Activated gamma-delta T cell treated with Interleukin-2 at 50 U/mL for 16 hours (primary cell): ENCODE data around the gene ZNF202.
"Not testable (repeated sequence)": the region's sequence is repeated elsewhere in the genome, so short reads cannot be mapped to it uniquely, and the experiment has no call there.

Source experiments
- DNase-seq: peaks from one replicate; pipeline ENCODE4 v3.0.0-alpha.2; 2020

The ZNF202 gene

GRCh38 chr11:123741159-123742030 is at the start of gene ZNF202:
Gene ZNF202, minus strand, starts transcription at chr11:123741660. Its CDS starts 10,772 bp downstream, at chr11:123730888.
- peak; percentile 89 for DNase-seq

GRCh38 chr11:123783536-123783935 is 42.1 kb upstream of the ZNF202 start:
- no peak for DNase-seq

DNA sequence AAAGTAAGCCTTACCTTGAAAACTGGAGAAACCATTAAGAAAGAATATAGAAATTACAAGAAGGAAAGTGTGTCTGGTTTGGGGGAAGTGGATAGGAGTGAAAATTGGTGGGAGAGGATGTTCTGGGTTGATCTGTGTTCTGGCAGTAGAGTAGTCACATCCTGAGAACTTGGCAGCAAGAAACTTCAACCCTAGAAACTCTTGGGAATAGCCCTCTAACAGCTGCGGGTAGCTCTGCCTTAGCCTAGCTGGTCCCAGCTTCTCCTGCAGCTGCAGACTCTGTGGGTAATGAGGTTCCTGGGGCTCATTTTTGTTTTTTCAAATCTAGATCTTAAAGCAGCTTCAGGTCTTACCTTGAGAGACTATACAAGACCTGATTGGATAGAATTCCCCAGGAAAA is 37.1 kb upstream of the ZNF202 start:
- DNase-seq, result no peak

GRCh38 chr11:123775715-123776549 is 34.5 kb upstream of the ZNF202 start:
- no peak for DNase-seq

GRCh38 chr11:123775289-123775688 is 33.8 kb upstream of the ZNF202 start:
- DNase-seq, result no peak

GRCh38 chr11:123773959-123774358 is 32.5 kb upstream of the ZNF202 start:
- DNase-seq, result no peak

GRCh38 chr11:123773026-123773425 is 31.6 kb upstream of the ZNF202 start:
- no peak for DNase-seq

GRCh38 chr11:123771664-123772063 is 30.2 kb upstream of the ZNF202 start:
- DNase-seq, result no peak

DNA sequence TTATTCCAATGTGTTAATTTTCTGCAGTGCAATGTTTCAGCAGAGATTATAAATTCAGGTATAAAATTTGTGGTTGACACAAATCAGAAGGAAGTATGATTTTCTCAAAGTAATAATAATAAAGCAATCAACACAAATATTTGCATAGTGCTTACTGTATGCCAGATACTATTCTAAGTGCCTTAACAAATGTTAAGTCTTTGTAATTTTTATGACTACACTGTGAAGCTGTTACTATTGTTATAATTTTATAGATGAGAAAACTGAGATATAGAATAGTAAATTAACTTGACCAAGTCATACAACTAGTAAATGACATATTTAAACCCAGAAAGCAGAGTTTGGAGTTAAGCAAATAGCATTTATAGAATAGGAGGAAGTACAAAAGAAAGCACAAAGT is 29.3 kb upstream of the ZNF202 start:
- DNase-seq, result no peak

DNA sequence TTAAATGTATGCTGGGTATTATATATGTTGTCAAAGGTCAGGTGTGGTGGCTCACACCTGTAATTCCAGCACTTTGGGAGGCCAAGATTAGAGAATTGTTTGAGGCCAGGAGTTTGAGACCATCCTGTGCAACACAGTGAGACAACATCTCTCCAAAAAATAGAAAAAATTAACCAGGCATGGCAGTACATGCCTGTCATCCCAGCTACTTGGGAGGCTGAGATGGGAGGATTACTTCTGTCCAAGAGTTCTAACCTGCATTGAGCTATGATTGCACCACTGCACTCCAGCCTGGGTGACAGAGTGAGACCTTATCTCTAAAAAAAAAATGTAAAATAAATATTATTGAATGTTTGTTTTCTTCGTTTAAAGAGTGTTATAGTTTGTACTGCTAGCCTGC is 24.1 kb upstream of the ZNF202 start:
- no peak for DNase-seq

- DNase-seq, result no peak
Measured at GRCh38 chr11:123762422-123762821, 21.0 kb upstream of the ZNF202 start.

- DNase-seq, result no peak
Measured at GRCh38 chr11:123760894-123761293, 19.4 kb upstream of the ZNF202 start.

DNA sequence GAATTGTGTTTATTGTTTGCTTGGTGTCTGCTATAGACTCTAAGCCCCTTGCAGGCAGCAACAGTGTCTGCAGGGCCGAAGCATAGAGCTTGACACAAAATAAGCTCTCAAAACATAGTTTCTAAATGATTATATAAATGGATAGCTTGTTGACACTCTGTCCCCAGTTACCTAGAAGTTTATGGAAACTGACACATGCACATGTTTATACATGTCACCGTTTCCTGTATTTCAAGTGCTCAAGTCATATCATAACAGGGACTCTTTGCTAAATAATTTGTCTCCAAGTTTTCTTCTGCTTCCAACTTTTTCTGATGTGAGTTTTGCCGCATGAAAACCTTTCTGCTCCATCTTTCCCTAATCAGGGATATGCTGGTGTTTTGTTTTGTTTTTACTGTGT is 16.5 kb upstream of the ZNF202 start:
- no peak for DNase-seq

DNA sequence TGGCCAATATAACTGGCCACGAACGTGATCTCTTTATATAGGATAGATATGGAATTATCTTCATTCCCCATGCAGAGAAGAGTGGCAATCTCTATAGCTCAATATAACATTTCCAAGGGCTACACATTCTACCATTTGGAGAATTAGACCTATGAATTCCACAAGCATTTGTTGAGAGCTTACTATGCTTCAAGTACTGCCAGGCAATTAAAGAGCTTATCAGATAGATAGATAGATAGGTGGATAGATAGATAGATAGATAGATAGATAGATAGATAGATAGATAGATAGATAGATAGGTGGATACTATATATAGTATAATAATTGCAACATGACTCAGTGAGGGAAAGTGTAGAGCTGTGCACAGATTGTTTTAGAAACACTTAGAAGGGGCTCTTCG is 14.4 kb upstream of the ZNF202 start:
- DNase-seq, result no peak

GRCh38 chr11:123755344-123755743 is 13.9 kb upstream of the ZNF202 start:
- DNase-seq, result no peak

GRCh38 chr11:123754101-123754568 is 12.7 kb upstream of the ZNF202 start, which contains the start of gene OR6X1:
Gene OR6X1, minus strand, starts transcription at chr11:123754518. Its CDS starts 0 bp downstream, at chr11:123754518.
- DNase-seq, result no peak

DNA sequence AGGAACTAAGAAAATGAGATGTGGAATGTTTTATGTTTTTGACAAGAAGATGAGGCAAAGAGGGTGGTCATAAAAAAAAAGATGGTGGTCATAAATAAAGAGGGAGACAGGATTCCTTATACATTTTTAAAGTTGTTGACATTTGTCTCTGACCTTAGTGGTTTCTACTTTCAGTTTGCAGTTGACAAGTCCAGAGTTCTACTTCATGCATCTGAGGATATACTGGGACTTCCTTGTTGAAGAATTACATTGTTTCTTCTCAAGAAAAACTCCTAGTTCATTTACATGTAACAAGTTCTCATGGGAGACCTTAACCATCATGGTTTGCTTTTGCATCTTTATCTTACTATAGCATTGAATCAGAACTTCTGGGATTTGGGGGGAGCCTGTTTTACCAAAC is 11.7 kb upstream of the ZNF202 start:
- no peak for DNase-seq

GRCh38 chr11:123751781-123752180 is 10.3 kb upstream of the ZNF202 start:
- no peak for DNase-seq

GRCh38 chr11:123748349-123748748 is 6.9 kb upstream of the ZNF202 start:
- not testable (repeated sequence) for DNase-seq

GRCh38 chr11:123745764-123746451 is 4.4 kb upstream of the ZNF202 start:
- no peak for DNase-seq

GRCh38 chr11:123742724-123743120 is 1.3 kb upstream of the ZNF202 start:
- no peak for DNase-seq

DNA sequence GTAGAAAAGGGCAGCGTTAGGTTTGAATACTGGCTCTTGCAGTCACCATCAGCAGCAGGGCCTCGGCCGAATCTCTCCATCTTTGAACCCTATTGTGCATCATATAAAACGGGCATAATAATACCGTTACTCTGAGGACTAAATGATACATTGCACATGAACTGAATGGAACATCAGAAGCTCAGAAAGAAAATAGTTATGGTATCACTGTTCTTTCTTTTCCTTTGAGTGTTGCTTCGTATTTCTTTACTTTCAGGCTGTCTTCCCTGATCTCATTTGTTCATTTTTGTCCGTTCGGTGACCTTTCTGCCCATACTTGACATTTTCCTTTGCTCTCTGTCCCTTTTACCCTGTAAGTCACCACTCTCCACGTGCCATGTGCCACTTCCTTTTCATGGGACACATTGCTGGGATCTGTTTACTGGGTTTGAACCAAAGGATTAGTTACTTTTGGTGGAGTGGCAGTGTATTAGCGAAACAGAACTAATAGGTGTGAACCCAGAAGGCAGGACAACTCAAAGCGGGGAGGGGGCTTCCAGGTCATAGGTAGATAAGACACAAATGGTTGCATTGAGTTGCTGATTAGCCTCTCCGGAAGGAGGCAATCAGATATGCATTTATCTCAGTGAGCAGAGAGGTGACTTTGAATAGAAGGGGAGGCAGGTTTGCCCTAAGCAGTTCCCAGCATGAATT is 717 bp upstream of the ZNF202 start:
- no peak for DNase-seq

DNA sequence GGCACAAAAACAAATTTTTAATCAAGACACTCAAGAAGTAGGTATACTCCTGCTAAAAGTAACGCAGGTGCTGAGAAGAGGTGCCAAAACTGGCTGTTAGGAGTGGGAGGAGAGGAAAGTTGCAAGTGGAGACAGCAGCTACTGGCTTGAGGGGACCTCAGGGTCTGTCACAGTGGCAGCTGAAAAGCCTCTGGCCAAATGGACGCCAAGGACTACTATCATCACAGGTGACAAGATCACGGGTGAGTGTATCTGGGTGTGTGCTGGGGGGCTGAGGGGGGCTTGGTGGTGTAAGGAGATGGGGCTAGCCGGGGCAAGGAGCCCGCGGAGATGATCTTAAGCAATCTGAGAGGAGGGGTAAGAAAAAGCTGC is 687 bp downstream of the ZNF202 start:
- no peak for DNase-seq
